ENCODE results near the gene MAPKAPK2.

The MAPKAPK2 gene

DNA sequence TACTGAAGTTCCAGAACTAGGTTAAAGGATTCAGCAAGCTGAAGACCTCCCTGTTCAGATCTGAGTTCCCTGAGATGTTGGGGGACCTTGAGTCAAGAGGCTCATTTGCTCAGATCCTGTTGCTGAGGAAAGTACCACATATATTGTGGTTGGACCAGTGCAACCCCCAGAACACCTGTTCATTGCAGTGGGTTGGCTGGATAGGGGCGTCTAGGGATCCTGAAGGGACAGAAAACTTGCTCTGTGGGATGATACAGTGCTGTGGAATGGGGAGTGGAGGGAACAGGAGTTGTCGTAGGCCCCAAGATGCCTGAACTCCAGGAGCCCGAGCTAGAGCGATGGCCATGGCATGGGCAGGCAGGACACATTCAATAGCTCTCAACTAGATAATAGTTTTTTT is 24.6 kb upstream of the MAPKAPK2 start:
- Histone ChIP-seq H3K79me2 (ENCODE audit: insufficient read depth, low read length) (no peaks in the 10 kb centered on the region), H3K27ac (ENCODE audit: low read depth, low read length, poor library complexity, severe bottlenecking) (no peak overlapping the region), H3K27me3 (ENCODE audit: insufficient read depth, low read length) (no peaks in the 10 kb centered on the region), H3K9ac (ENCODE audit: low read length) (no peak overlapping the region), H3K36me3 (ENCODE audit: insufficient read depth, low read length) (no peaks in the 10 kb centered on the region), H2AFZ (ENCODE audit: low read length) (no peak overlapping the region), H3K4me2 (ENCODE audit: low read length) (no peak overlapping the region), H3K9me3 (ENCODE audit: low read length) (no peaks in the 10 kb centered on the region), H3K9me2 (ENCODE audit: low read depth, low read length) (no peaks in the 10 kb centered on the region), H3F3A (ENCODE audit: insufficient read depth, low read length) (no peaks in the 10 kb centered on the region), H3K4me1 (ENCODE audit: insufficient read depth, low read length, severe bottlenecking) (peaks cover 8% of the 10 kb centered on the region), H3K4me3 (ENCODE audit: low read depth, low read length, poor library complexity, severe bottlenecking) (no peak overlapping the region), H4K20me1 (ENCODE audit: insufficient read depth, low read length) (no peaks in the 10 kb centered on the region)
- TF ChIP-seq, protein P1, sequence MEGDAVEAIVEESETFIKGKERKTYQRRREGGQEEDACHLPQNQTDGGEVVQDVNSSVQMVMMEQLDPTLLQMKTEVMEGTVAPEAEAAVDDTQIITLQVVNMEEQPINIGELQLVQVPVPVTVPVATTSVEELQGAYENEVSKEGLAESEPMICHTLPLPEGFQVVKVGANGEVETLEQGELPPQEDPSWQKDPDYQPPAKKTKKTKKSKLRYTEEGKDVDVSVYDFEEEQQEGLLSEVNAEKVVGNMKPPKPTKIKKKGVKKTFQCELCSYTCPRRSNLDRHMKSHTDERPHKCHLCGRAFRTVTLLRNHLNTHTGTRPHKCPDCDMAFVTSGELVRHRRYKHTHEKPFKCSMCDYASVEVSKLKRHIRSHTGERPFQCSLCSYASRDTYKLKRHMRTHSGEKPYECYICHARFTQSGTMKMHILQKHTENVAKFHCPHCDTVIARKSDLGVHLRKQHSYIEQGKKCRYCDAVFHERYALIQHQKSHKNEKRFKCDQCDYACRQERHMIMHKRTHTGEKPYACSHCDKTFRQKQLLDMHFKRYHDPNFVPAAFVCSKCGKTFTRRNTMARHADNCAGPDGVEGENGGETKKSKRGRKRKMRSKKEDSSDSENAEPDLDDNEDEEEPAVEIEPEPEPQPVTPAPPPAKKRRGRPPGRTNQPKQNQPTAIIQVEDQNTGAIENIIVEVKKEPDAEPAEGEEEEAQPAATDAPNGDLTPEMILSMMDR (IDR thresholded peaks at IDR 0.05; ENCODE audit: low read length) = no peak
- no peak for TF ChIP-seq EZH2 (IDR thresholded peaks at IDR 0.05; ENCODE audit: borderline replicate concordance, low read length)

DNA sequence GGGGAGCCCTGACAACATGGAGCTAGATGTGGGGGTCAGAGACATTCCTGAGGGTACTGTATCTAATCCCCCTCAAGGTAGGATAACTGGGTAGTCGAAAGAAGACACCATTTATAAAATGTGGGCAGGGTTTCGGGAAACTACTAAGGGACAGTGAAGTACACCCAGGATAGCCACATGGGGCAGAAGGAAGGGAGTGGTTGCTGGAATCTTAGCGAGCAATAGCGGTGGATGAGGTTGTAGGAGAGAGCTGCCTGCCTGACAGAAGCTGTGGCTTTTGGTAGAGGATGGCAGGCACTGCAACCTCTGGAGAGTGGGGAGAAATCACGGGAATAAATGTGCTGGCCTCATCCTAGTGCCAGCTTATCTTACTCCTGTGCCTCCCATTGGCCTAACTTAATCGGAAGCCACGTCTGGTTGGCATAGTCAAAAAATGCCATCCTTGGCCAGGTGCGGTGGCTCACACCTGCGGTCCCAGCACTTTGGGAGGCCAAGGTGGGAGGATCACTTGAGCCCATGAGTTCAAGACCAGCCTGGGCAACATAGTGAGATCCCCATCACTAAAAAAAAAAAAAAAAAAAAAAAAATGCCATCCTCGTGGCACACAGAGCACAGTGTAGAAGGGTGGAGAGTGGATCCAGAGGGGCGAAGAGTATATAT is 23.4 kb upstream of the MAPKAPK2 start:
- Histone ChIP-seq H3K27me3 (ENCODE audit: insufficient read depth, low read length) (no peaks in the 10 kb centered on the region), H3K4me1 (ENCODE audit: insufficient read depth, low read length, severe bottlenecking) (peaks cover 8% of the 10 kb centered on the region), H3F3A (ENCODE audit: insufficient read depth, low read length) (no peaks in the 10 kb centered on the region), H4K20me1 (ENCODE audit: insufficient read depth, low read length) (no peaks in the 10 kb centered on the region), H3K36me3 (ENCODE audit: insufficient read depth, low read length) (no peaks in the 10 kb centered on the region), H3K4me2 (ENCODE audit: low read length) (no peak overlapping the region), H3K9me3 (ENCODE audit: low read length) (no peaks in the 10 kb centered on the region), H3K9ac (ENCODE audit: low read length) (no peak overlapping the region), H2AFZ (ENCODE audit: low read length) (no peak overlapping the region), H3K4me3 (ENCODE audit: low read depth, low read length, poor library complexity, severe bottlenecking) (no peak overlapping the region), H3K9me2 (ENCODE audit: low read depth, low read length) (no peaks in the 10 kb centered on the region), H3K27ac (ENCODE audit: low read depth, low read length, poor library complexity, severe bottlenecking) (no peak overlapping the region), H3K79me2 (ENCODE audit: insufficient read depth, low read length) (no peaks in the 10 kb centered on the region)
- TF ChIP-seq, protein P1 (IDR thresholded peaks at IDR 0.05; ENCODE audit: low read length) = no peak
- TF ChIP-seq EZH2 (IDR thresholded peaks at IDR 0.05; ENCODE audit: borderline replicate concordance, low read length) = no peak

DNA sequence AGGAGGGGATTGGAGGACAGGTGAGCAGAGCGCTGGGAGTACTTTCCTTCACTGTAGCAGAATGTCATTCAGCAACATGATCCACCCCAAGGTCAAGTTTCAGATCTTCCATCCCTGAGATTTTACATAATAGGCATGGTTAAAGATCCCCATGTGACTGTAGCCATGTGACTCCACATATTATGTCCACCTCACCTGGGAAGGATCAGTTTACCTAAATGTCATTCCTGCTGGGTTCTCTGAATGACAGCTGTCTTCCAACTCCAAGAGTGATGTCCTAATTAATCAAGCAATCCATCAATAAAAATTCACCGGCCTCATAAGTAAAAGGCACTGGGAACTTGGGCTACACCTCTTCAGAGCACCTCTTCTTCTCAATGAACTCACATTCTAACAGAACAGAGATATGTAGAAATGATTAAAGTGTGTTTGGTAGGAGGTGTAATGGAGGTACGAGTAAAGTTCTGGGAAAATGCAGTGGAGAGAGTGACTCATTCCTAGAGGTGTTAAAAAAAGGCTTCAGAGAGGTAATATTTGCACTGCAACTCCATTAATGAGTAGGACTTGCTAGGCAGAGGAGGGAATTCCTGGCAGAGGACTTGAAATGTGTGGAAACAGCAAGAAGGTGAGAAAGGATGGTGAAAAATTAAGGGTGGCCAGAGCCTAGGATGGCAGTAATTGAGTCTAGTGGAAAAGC is 22.2 kb upstream of the MAPKAPK2 start:
- no peaks in the 10 kb centered on the region for H3K9me2 ChIP-seq (ENCODE audit: low read depth, low read length)
- H3K36me3 ChIP-seq (ENCODE audit: insufficient read depth, low read length) = no peaks in the 10 kb centered on the region
- H3F3A ChIP-seq (ENCODE audit: insufficient read depth, low read length) = no peaks in the 10 kb centered on the region
- H3K9me3 ChIP-seq (ENCODE audit: low read length) = no peaks in the 10 kb centered on the region
- TF ChIP-seq EZH2 (IDR thresholded peaks at IDR 0.05; ENCODE audit: borderline replicate concordance, low read length) = no peak
- TF ChIP-seq, protein P1 (IDR thresholded peaks at IDR 0.05; ENCODE audit: low read length) = no peak
- H3K79me2 ChIP-seq (ENCODE audit: insufficient read depth, low read length) = no peaks in the 10 kb centered on the region
- no peaks in the 10 kb centered on the region for H4K20me1 ChIP-seq (ENCODE audit: insufficient read depth, low read length)
- peaks cover 8% of the 10 kb centered on the region for H3K4me1 ChIP-seq (ENCODE audit: insufficient read depth, low read length, severe bottlenecking)
- no peaks in the 10 kb centered on the region for H3K27me3 ChIP-seq (ENCODE audit: insufficient read depth, low read length)
- no peak overlapping the region for H3K4me3 ChIP-seq (ENCODE audit: low read depth, low read length, poor library complexity, severe bottlenecking)
- no peak overlapping the region for H3K4me2 ChIP-seq (ENCODE audit: low read length)
- no peak overlapping the region for H3K27ac ChIP-seq (ENCODE audit: low read depth, low read length, poor library complexity, severe bottlenecking)
- H3K9ac ChIP-seq (ENCODE audit: low read length) = no peak overlapping the region
- no peak overlapping the region for H2AFZ ChIP-seq (ENCODE audit: low read length)

Measured in OCI-LY1 (cell line).